Neural crest cell (in vitro differentiated cells): Measurements from ENCODE around the gene POGLUT2. TPM values are rescaled to one million over a fixed set of nuclear protein-coding genes. Genes with fewer than 3 reads are reported as not detected.
"Not testable (repeated sequence)": the region's sequence is repeated elsewhere in the genome, so short reads cannot be mapped to it uniquely, and the experiment has no call there.

Experiments
- DNase-seq: peaks from one replicate; pipeline ENCODE4 v3.0.0; 2021; ENCODE audit warnings: low read depth, mixed read lengths, low spot score
- H3K27ac Mint-ChIP-seq: one replicate; pipeline ENCODE4 v1.8.0; 2021; ENCODE audit warnings: mild to moderate bottlenecking, mixed read lengths; ENCODE audit not compliant: unreplicated experiment
- H3K27me3 Mint-ChIP-seq: 2 replicates; pipeline ENCODE4 v1.8.0; 2021; ENCODE audit warnings: low read depth, mild to moderate bottlenecking, mixed read lengths
- H3K36me3 Mint-ChIP-seq: 2 replicates; pipeline ENCODE4 v1.8.0; 2021; ENCODE audit warnings: low read depth, mild to moderate bottlenecking, mixed read lengths
- H3K4me1 Mint-ChIP-seq: 2 replicates; pipeline ENCODE4 v1.8.0; 2021; ENCODE audit warnings: mixed read lengths
- H3K4me3 Mint-ChIP-seq: one replicate; pipeline ENCODE4 v1.8.0; 2021; ENCODE audit warnings: mild to moderate bottlenecking, mixed read lengths
- H3K9me3 Mint-ChIP-seq: 2 replicates; pipeline ENCODE4 v1.8.0; 2021; ENCODE audit warnings: mixed read lengths
- CTCF ChIP-seq: fragments of 200-600 bp; sonication (generic); conservative IDR thresholded peaks from 2 replicates; pipeline ENCODE4 v1.5.0; 2021; ENCODE audit warnings: antibody characterized with exemption, mild to moderate bottlenecking
- total RNA-seq: library from RNA; stranded (reverse); gene quantifications from 2 replicates; pipeline ENCODE4 v1.2.1, GENCODE V29; 2021

Gene POGLUT2
- total RNA-seq, 1 donor from 2014 or later = 31.1 TPM

GRCh38 chr13:102788683-102789082 is 10.1 kb downstream of the POGLUT2 start:
- Mint-ChIP-seq H3K4me3 (no peak overlapping the region), H3K36me3 (peaks cover 17% of the 10 kb centered on the region), H3K27me3 (no peaks in the 10 kb centered on the region), H3K27ac (no peak overlapping the region), H3K4me1 (no peaks in the 10 kb centered on the region), H3K9me3 (no peaks in the 10 kb centered on the region)
- TF ChIP-seq CTCF = no peak
- DNase-seq = no peak

- Mint-ChIP-seq H3K27ac (no peak overlapping the region), H3K9me3 (peaks cover 8% of the 10 kb centered on the region), H3K4me1 (no peaks in the 10 kb centered on the region), H3K4me3 (no peak overlapping the region), H3K36me3 (peaks cover 40% of the 10 kb centered on the region), H3K27me3 (no peaks in the 10 kb centered on the region)
- no peak for DNase-seq
- TF ChIP-seq CTCF = no peak
Measured at GRCh38 chr13:102784483-102784882, 14.3 kb downstream of the POGLUT2 start.

- H3K36me3 Mint-ChIP-seq = peaks cover 35% of the 10 kb centered on the region
- peaks cover 8% of the 10 kb centered on the region for H3K9me3 Mint-ChIP-seq
- H3K4me1 Mint-ChIP-seq = no peaks in the 10 kb centered on the region
- H3K27ac Mint-ChIP-seq = no peak overlapping the region
- H3K27me3 Mint-ChIP-seq = no peaks in the 10 kb centered on the region
- no peak for TF ChIP-seq CTCF
- DNase-seq = no peak
- H3K4me3 Mint-ChIP-seq = no peak overlapping the region
Measured at GRCh38 chr13:102781591-102781990, 17.2 kb downstream of the POGLUT2 start.

- not testable (repeated sequence) for H3K27me3 Mint-ChIP-seq, DNase-seq, H3K9me3 Mint-ChIP-seq, H3K4me1 Mint-ChIP-seq, H3K27ac Mint-ChIP-seq, H3K4me3 Mint-ChIP-seq
- H3K36me3 Mint-ChIP-seq = peaks cover 33% of the 10 kb centered on the region
Measured at GRCh38 chr13:102780656-102781055, 18.1 kb downstream of the POGLUT2 start.

- DNase-seq = no peak
- Mint-ChIP-seq H3K9me3 (peaks cover 10% of the 10 kb centered on the region), H3K4me3 (no peak overlapping the region), H3K27ac (no peak overlapping the region), H3K36me3 (peaks cover 35% of the 10 kb centered on the region), H3K27me3 (no peaks in the 10 kb centered on the region), H3K4me1 (peaks cover under 1% of the 10 kb centered on the region)
- no peak for TF ChIP-seq CTCF
Measured at GRCh38 chr13:102779436-102780159, 19.2 kb downstream of the POGLUT2 start.

GRCh38 chr13:102777736-102778135 is 21.0 kb downstream of the POGLUT2 start:
- TF ChIP-seq CTCF = no peak
- peaks cover 10% of the 10 kb centered on the region for H3K9me3 Mint-ChIP-seq
- H3K4me1 Mint-ChIP-seq = peaks cover 11% of the 10 kb centered on the region

More at GRCh38 chr13:102777736-102778135, 21.0 kb downstream of the POGLUT2 start:
- DNase-seq = no peak
- no peak overlapping the region for H3K27ac Mint-ChIP-seq
- no peaks in the 10 kb centered on the region for H3K27me3 Mint-ChIP-seq
- peaks cover 26% of the 10 kb centered on the region for H3K36me3 Mint-ChIP-seq
- no peak overlapping the region for H3K4me3 Mint-ChIP-seq
